NCI-H1694 (cell line): ENCODE measurements around the gene CMTM4.

Experiments used
- DNase-seq: peaks from one replicate; lab custom pipeline; 2025; lab: John Stamatoyannopoulos, UW

The CMTM4 gene

GRCh38 chr16:66566051-66566901, 130.3 kb downstream of the CMTM4 start, which contains the start of gene CMTM1:
Gene CMTM1 (plus strand): TSS chr16:66566439. CDS start chr16:66566514, 75 bp downstream.
- no peak for DNase-seq
